SH-SY5Y (cell line): Measurements from ENCODE around the gene VWA5A.

ENCODE experiments used
- GATA2 ChIP-seq: IDR thresholded peaks from 2 replicates; pipeline ENCODE4 v1.6.1; 2011; ENCODE audit warnings: mild to moderate bottlenecking, low read depth, low read length
- GATA3 ChIP-seq: IDR thresholded peaks from 2 replicates; pipeline ENCODE4 v1.6.1; 2011; ENCODE audit warnings: low read depth, mild to moderate bottlenecking, low read length, moderate library complexity

DNA sequence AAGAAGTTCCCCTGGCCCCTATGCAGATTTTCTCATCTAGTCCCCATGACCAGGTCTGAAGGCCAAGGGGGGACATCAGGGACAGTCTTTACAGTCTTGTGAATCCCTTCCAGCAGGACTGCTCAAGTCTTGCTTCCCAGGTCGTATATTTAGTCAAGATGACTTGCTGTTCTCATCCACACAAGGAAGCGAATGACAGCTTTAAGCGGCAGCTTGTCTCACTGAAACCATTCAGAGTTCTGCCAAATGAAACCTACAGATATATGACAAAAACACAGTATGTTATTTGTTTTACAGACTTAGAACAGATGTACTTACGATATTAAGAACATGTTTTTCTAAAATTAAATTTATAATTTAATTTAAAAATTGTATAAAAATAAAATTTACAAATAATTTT is 5.6 kb downstream of the VWA5A start:
- TF ChIP-seq GATA2 (no peak), GATA3 (no peak)
